NOMO-1 treated with DMSO at 0.1 percent for 48 hours (cell line): ENCODE data around the gene PNPLA7.
A peak's percentile ranks its signal among the peaks of the same experiment; 100 is the strongest.
"Not testable (repeated sequence)": the region's sequence is repeated elsewhere in the genome, so short reads cannot be mapped to it uniquely, and the experiment has no call there.

Source experiments
- DNase-seq: peaks from one replicate; lab custom pipeline; 2025; ENCODE audit not compliant: unreplicated experiment; lab: John Stamatoyannopoulos, UW

The PNPLA7 gene

GRCh38 chr9:137543237-137543963, 6.8 kb downstream of the PNPLA7 start:
- DNase-seq, result no peak

- no peak for DNase-seq
Measured at GRCh38 chr9:137542486-137542885, 7.7 kb downstream of the PNPLA7 start.

- DNase-seq, result no peak
Measured at GRCh38 chr9:137540536-137540935, 9.7 kb downstream of the PNPLA7 start.

GRCh38 chr9:137538058-137538457, 12.1 kb downstream of the PNPLA7 start:
- no peak for DNase-seq

DNA sequence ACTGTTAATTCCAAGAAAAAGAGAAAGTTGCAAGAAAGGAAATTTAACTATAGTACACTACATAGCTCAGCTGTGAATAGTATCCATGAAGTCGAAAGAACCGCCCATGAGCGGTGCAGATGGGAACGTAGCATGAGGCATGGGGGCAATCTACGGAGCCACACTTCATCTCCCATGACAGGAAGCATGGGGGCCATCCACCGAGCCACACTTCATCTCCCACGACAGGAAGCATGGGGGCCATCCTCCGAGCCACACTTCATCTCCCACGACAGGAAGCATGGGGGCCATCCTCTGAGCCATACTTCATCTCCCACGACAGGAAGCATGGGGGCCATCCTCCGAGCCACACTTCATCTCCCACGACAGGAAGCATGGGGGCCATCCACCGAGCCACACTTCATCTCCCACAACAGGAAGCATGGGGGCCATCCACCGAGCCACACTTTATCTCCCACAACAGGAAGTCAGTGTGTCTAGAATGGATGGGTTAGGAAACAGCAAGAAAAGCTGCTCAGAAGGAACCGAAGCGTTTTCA, 13.5 kb downstream of the PNPLA7 start:
- DNase-seq, result peak; percentile 32

DNA sequence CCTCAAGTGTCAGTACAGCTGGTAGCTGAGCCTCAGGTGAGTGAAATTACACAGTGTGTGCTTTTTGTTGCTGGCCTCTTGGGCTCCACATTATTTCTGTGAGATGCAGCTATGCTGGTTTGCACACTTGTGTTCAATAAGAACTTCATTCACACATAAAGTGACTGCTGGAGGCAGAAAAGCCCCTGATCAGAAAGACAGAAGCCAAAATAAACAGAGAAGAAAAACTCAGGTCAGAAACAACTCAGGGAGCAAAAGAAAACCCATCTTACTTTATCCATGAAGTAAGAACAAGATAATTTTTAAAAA, 15.1 kb downstream of the PNPLA7 start:
- no peak for DNase-seq

GRCh38 chr9:137534256-137535119, 15.7 kb downstream of the PNPLA7 start:
- DNase-seq, result peak; percentile 91

DNA sequence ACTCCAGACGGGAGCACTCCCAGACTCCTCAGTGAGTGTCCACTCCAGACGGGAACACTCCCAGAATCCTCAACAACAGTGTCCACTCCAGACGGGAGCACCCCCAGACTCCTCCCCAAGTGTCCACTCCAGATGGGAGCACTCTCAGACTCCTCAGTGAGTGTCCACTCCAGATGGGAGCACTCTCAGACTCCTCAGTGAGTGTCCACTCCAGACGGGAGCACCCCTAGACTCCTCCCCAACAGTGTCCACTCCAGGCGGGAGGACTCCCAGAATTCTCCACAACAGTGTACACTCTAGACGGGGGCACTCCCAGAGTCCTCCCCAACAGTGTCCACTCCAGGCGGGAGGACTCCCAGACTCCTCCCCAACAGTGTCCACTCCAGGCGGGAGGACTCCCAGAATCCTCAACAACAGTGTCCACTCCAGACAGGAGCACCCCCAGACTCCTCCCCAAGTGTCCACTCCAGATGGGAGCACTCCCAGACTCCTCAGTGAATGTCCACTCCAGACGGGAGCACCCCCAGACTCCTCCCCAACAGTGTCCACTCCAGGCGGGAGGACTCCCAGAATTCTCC, 17.2 kb downstream of the PNPLA7 start:
- DNase-seq, result not testable (repeated sequence)

GRCh38 chr9:137531099-137531765, 19.0 kb downstream of the PNPLA7 start:
- DNase-seq, result no peak

- no peak for DNase-seq
Measured at GRCh38 chr9:137530331-137530730, 19.9 kb downstream of the PNPLA7 start.

- no peak for DNase-seq
Measured at GRCh38 chr9:137524981-137525317, 25.3 kb downstream of the PNPLA7 start.

- no peak for DNase-seq
Measured at GRCh38 chr9:137524161-137524980, 25.8 kb downstream of the PNPLA7 start.

DNA sequence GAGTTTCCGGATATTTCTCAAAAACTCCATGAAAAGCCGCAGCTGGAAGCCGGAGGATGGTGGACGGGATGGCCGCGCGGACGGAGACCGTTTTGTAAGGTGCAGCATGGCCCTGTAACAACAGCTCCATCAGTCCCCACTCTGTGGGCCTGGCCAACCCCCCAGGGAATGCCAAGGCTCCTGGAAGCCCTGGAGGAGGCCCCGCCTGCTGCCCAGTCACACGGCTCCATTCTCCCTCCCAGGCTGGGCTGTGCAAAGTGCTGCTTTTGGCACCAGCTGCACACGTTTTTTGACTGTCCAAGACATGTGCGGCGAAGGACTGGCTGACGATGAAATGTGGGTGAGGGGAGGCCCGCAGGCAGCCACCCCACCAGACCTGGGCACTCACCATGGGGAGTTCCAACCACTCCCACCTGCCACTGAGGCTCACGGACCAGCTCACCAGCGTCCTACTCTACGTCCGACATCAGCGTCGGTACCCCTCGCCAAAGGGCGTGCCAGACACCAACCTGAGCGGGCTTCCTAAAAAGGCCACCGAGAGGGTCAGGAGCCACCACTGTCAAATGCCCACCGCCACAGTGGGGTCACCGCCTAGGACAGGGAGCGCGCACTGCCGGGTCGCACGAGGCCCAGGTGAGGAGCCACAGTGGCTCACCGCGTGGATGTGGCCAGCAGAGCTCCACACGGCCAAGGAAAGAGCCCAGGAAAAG, 27.3 kb downstream of the PNPLA7 start:
- no peak for DNase-seq

- DNase-seq, result no peak
Measured at GRCh38 chr9:137521405-137521985, 28.7 kb downstream of the PNPLA7 start.

- DNase-seq, result no peak
Measured at GRCh38 chr9:137520614-137521404, 29.4 kb downstream of the PNPLA7 start.

GRCh38 chr9:137519553-137519952, 30.6 kb downstream of the PNPLA7 start:
- DNase-seq, result no peak

DNA sequence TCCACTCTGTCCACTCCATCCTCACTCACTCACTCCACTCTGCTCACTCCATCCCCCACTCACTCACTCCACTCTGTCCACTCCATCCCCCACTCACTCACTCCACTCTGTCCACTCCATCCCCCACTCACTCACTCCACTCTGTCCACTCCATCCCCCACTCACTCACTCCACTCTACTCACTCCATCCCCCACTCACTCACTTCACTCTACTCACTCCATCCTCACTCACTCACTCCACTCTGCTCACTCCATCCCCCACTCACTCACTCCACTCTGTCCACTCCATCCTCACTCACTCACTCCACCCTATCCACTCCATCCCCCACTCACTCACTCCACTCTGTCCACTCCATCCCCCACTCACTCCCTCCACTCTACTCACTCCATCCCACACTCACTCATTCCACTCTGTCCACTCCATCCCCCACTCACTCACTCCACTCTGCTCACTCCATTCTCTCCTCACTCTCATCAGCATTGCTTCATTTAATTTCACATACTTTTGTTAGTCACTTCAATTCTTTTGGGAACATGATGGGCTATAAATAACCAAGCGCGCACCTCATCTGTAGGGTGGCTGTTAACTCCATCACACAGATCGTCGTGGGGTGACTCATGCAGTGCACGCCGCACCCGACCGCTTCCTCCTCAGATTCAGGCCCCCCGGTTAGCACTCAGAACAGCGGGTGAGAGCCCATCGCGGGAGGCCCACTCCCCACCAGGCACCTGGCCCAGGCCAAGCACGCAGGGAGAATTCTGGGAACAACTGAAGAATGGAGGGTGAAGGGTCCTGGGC, 31.3 kb downstream of the PNPLA7 start:
- DNase-seq, result peak; percentile 61
